ENCODE measurements around the gene CHSY3.

DNA sequence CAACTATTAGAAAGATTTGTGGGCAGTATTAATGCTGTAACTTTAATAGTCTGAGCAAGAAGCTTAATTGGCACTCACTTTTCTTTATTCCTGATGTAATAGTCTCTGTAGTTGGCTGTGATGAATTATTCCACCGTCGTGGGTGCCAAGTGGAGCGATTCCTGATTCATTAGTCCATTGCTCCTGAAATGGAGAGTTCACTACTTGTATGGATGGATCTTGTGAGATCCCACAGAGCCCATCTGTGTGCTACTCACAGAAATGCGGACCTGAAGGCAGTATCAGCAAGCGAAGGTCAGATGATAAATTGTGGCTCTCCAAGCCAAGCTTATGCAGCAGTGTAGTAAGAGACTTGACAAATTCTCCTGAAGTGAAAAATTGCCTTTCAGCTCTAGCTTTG is 212.2 kb downstream of the CHSY3 start:
- TF ChIP-seq POLR2AphosphoS5 (IDR thresholded peaks at IDR 0.05) (no peak), POLR2A (IDR thresholded peaks at IDR 0.05) (no peak), EP300 (IDR thresholded peaks at IDR 0.05) (no peak)

All from suprapubic skin (tissue), 4 donors.